ENCODE measurements around the gene UBA52.
"Not testable (repeated sequence)": the region's sequence is repeated elsewhere in the genome, so short reads cannot be mapped to it uniquely, and the experiment has no call there.

DNA sequence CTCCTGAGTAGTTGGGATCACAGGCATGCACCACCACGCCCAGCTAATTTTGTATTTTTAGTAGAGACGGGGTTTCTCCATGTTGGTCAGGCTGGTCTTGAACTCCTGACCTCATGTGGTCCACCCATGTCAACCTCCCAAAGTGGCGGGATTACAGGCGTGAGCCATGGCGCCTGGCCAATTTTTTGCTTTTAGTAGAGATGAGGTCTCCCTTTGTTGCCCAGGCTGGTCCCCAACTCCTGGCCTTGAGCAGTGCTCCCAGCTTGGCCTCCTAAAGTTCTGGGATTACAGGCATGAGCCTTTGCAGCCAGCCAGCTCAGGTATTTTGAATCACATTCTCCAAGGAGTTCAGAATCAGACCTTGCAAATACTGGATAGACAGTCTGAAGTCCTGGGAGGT, 21.1 kb downstream of the UBA52 start:
- not testable (repeated sequence) for TF ChIP-seq SUPT20H (IDR thresholded peaks at IDR 0.05; ENCODE audit: borderline replicate concordance, control insufficient read depth, low read depth, low read length); CTCF (IDR thresholded peaks at IDR 0.05 in 2 of 3, conservative IDR thresholded peaks at IDR 0.05 in 1 of 3; ENCODE audit: control insufficient read depth in 2 of 3, extremely low read depth in 1 of 3, insufficient read depth in 1 of 3, low read depth in 3 of 3, low read length in 3 of 3); SIN3A (IDR thresholded peaks at IDR 0.05; ENCODE audit: low read depth, low read length); POLR2A (IDR thresholded peaks at IDR 0.05; ENCODE audit: low read depth, low read length); BRCA1 (IDR thresholded peaks at IDR 0.05; ENCODE audit: low read depth, low read length); MYC (IDR thresholded peaks at IDR 0.05; ENCODE audit: insufficient read depth, insufficient read length, insufficient replicate concordance, low read length, severe bottlenecking); DPF2 (IDR thresholded peaks at IDR 0.05); SMC3 (IDR thresholded peaks at IDR 0.05; ENCODE audit: borderline replicate concordance, low read length)
